HG03558 (cell line): ENCODE measurements around the gene TIE1.

Experiments used
- ATAC-seq: cut with Tn5 transposase; IDR thresholded peaks from one replicate; pipeline ENCODE4 v1.9.1; 2021; ENCODE audit warnings: moderate number of reproducible peaks; ENCODE audit not compliant: unreplicated experiment; ENCODE audit errors: extremely low read depth

Gene TIE1

DNA sequence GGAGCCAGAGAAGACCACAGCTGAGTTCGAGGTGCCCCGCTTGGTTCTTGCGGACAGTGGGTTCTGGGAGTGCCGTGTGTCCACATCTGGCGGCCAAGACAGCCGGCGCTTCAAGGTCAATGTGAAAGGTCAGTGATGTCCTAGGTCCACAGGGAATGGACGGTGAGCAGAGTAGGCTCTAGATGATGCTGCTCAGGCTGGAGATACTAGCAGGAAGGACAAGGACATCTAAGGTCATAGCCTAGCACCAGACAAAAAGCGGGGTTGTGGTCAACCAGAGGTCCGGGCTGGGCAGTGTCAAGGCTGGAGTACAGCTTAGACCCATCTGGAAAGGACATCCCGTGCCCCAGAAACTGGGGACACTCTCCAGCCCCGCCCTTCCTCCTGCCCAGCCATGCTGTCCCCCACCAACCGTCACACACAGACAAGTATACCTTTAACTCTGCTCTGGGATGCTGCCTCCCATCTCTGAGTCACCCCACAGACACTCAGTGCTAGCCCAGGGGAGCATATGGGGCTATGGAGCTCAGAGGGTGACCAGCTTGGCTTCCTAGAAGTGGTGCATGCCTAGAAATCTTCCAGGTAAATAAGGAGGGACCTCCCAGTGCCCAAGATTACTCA is 8.7 kb downstream of the TIE1 start:
- ATAC-seq: no peak

DNA sequence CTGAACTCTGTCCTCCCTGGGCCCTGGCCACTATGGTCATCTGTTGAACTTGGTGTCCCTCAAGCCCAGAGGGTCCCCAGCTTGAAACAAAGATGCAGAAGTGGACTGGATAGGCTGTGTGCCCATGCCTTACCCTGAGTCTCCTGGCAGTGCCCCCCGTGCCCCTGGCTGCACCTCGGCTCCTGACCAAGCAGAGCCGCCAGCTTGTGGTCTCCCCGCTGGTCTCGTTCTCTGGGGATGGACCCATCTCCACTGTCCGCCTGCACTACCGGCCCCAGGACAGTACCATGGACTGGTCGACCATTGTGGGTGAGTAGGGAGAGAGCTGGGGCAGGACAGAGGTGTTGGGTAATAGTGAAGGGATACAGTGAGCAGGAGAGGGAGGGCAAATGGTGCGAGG is 10.7 kb downstream of the TIE1 start:
- no peak for ATAC-seq

DNA sequence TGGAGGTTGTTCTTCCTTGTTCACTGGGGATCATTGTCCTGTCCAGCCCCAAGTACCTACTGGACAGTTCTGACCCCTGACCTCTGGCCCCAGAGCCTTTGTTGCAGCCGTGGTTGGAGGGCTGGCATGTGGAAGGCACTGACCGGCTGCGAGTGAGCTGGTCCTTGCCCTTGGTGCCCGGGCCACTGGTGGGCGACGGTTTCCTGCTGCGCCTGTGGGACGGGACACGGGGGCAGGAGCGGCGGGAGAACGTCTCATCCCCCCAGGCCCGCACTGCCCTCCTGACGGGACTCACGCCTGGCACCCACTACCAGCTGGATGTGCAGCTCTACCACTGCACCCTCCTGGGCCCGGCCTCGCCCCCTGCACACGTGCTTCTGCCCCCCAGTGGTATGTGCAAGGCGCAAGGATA is 11.4 kb downstream of the TIE1 start:
- no peak for ATAC-seq

DNA sequence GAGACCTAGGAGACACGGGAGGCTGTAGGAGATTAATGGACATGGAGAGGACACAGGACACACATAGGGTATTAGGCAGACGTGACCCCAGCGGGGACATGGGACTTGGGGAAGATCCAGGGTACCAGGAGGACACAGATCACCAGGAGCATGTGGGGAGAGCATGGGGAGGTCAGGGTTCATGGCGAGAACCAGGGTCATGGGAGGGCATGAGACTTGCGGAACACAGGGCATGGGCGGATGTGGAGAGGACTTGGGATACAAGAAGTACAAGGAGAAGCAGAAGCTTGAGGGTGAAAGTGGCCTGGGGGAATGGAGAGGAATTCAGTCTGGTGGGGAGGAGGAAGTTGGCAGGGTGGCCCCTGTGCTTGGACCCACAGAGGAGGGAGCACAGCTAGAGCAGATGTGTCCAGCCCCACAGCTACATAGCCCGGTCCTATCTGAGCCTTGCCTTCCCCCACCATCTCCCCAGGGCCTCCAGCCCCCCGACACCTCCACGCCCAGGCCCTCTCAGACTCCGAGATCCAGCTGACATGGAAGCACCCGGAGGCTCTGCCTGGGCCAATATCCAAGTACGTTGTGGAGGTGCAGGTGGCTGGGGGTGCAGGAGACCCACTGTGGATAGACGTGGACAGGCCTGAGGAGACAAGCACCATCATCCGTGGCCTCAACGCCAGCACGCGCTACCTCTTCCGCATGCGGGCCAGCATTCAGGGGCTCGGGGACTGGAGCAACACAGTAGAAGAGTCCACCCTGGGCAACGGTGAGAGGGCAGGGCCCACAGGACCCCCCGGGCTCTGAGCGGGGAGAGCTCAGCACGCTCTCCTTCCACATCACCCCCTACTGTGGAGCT is 12.1 kb downstream of the TIE1 start:
- ATAC-seq: no peak

DNA sequence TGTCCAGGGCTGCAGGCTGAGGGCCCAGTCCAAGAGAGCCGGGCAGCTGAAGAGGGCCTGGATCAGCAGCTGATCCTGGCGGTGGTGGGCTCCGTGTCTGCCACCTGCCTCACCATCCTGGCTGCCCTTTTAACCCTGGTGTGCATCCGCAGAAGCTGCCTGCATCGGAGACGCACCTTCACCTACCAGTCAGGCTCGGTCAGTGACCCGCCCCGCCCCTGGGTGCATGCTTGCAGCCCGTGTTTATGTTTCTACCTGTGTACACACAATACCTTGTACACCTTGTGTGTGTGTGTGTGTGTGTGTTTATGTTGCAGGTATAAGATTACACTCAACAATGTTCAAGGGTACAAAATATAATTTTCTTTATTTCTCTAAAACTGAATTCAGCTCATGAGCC is 13.0 kb downstream of the TIE1 start:
- no peak for ATAC-seq

DNA sequence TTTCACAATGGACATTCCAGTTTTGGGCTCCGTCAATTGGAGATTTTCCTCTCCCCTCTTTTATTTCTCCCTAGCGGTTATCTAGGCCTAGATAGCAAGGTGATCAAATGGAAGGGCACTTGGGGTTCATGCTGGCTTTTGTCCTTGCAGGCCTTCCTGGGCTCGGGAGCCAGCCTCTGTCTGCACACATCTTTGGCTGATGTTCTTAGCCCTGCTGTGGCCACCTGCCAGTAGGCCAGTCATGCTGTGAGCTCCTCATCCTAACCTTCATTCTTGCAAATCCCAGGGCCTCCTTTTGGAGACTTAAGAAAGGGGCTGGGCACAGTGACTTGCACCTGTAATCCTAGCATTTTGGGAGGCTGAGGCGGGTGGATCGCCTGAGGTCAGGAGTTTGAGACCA is 13.5 kb downstream of the TIE1 start:
- ATAC-seq: no peak

DNA sequence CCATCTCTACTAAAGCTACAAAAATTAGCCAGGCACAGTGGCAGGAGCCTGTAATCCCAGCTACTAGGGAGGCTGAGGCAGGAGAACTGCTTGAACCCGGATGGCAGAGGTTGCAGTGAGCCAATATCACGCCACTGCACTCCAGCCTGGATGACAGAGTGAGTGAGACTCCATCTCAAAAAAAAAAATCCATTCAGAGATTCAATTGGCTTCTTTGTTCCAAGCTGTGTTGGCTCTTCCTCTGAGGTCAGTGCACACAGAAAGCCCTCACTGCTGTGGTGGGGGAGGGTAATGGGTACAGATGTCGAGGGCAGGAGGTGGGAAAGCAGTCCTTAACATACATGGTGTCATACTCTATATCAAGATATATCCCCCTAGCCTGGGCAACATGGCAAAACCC is 14.7 kb downstream of the TIE1 start:
- no peak for ATAC-seq

DNA sequence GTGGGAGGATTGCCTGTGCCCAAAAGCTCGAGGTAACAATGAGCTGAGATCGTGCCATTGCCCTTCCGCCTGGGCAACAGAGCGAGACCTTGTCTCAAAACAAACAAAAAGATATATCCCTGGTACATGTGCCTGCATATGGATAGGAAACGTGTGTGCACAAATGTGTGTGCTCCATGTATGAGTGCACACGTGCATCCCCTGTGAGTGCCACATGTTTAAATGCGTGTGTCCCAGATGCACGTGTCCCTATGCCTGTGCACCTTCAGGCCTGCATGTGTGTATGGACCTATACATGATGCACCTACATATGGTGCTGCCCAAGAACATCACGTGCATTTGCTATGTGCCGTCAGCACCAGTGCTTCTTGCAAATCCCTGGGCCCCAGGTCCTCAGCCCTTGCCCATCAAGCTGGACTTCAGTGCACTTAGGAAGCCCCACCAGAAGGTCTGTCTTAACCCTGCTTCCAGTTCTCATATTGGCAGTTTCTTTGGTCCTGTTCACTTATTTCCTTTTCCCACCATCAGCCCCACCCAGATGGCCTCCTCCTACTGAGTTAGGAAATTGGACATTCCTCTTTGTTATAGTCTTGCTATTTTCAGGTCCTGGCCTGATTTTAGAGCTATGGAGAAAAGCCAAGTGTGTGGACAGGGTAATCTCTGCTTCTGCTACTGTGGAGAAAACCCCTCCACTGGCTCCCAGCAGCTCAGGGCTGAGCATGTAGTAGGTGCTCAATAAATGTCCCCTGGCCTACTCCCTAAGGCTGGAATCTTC is 15.4 kb downstream of the TIE1 start:
- no peak for ATAC-seq

DNA sequence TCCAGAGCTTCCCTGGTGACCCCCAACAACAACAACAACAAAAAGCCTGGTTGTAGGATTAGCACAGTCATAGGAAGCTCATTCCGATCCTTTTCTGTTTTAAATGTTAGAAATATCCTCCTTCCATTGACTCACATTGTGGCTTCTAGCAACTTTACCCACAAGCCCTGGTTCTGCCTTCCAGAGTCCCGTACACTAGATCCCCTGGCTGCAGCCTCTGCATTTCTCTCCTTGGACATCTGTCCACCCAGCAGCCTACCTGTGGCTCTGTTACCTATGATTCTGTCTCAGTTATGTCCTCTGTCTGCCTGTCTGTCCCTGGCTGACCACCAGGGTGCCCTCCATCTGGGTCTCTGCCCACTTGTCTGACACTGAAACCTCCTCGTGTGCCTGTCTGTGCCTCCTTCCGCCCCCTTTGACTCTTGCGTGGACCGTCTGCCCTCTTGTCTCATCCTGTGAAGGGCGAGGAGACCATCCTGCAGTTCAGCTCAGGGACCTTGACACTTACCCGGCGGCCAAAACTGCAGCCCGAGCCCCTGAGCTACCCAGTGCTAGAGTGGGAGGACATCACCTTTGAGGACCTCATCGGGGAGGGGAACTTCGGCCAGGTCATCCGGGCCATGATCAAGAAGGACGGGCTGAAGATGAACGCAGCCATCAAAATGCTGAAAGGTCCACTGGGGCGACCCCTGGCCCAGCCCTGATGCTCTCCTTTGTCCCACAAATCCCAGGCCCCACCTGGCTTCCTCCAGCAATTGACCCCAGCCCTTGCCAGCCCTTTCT is 16.1 kb downstream of the TIE1 start:
- no peak for ATAC-seq

DNA sequence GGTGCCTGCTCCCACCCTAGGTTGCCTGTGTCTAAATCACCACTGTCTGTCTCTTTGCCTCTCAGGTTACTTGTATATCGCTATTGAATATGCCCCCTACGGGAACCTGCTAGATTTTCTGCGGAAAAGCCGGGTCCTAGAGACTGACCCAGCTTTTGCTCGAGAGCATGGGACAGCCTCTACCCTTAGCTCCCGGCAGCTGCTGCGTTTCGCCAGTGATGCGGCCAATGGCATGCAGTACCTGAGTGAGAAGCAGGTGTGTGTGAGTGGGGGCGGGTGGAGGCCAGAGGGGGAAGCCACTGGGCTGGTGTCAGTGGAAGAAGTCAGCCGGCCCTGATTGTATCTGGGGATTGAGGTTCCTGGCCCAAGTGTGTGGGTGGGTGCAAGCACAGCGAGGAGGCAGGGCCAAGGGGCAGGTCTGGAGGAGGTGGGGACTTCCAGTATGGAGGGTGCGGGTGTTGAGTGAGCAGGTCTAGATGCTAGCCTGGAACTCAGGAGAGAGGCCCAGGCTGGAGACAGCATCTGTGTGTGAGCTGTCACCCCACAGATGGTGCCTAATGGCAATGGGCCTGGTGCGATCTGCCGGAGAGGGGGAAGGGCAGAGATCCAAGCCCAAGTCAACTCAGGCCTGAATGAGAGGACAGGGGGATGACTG is 17.2 kb downstream of the TIE1 start:
- no peak for ATAC-seq

DNA sequence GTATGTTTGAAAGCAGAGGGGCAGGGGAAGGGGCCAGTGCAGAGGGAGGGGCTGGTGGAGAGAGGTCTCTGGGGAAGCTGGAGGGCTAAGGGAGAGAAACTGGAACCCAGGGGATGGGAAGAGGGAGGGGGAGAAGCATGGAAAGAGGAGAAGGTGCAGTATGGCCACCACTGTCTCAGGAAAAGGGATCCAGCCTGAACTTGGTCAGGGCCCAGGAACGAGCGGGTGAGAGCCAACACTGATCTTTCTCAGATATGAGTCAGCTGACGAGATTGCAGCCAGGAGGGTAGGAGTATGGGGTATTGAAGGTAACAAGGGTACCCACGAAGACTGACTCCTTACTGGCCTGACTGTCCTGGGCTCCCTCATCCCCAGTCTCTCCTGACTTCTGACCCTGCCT is 18.0 kb downstream of the TIE1 start:
- no peak for ATAC-seq

DNA sequence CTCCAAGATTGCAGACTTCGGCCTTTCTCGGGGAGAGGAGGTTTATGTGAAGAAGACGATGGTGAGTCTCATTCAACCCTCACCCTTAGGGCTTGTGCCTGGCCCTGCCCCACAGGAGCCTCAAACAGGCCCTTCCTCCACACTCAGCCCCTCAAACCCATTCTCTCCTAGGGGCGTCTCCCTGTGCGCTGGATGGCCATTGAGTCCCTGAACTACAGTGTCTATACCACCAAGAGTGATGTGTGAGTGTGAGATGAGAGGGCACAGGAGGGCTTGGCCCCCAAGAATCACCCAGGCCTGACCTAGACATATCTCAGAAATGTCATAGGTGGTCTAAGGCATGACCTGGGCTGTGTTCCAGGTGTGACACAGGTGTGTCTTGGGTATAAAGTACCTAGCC is 18.5 kb downstream of the TIE1 start:
- ATAC-seq: no peak

DNA sequence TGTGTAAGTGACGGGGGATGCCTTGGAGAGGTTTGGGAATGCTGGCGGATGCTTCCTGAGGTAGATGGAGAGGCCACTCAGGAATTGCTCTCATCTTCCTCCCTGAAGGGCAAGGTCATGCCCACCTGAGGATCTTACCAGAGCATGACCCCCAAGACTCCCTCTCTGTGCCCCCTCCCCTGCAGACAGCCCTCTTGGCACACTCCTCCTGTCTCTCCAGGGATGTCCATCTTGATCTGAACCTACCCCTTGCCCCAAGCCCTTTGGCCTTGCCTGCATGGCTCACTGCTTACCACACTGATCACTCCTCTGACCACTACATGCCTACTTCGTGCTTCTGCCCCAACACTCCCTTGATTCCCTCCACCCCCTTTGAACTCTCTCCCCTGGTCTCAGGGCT is 19.0 kb downstream of the TIE1 start:
- no peak for ATAC-seq

DNA sequence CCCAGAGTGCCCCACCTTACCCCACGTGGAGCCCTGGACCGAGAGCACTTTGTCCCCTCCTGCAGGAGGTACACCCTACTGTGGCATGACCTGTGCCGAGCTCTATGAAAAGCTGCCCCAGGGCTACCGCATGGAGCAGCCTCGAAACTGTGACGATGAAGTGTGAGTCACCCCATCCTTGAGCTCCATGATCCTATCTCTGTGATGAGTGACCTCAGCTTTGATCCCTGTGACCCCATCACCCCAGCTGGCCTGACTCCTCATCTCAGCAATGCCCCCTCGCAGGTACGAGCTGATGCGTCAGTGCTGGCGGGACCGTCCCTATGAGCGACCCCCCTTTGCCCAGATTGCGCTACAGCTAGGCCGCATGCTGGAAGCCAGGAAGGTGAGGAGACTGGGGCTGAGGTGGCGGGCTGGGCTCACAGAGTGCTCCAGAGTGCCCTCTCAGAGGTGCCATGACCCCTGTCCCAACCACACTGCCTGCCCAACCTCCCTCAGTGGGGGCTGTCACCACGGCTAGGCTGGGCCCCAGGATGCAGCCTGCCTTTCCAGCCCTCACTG is 20.6 kb downstream of the TIE1 start:
- ATAC-seq: no peak

DNA sequence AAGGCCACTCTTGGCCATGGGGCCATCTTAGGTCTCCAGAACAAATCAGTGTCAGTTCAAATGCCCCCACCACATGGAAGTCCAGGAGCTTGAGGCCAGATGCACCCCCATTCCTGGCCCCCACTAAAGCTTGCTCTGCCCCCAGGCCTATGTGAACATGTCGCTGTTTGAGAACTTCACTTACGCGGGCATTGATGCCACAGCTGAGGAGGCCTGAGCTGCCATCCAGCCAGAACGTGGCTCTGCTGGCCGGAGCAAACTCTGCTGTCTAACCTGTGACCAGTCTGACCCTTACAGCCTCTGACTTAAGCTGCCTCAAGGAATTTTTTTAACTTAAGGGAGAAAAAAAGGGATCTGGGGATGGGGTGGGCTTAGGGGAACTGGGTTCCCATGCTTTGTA is 21.7 kb downstream of the TIE1 start:
- no peak for ATAC-seq

DNA sequence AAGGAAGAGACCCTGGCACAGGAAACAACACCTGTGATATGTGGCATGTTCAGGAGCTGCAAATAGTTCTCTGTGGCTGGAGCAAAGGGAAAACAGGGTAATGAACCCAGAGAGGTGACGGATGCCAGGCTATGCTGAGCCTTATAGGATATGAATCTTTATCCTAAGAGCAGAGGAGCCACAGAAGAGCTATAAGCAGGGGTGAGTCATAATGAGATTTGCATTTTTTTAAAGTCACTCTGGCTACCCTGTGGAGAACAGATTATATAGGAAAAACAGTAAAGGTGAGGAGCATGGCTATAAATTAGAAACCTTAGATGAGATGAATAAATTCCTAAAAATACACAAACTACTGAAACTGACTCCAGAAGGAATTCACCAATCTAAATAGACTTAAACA is 24.0 kb downstream of the TIE1 start:
- no peak for ATAC-seq

DNA sequence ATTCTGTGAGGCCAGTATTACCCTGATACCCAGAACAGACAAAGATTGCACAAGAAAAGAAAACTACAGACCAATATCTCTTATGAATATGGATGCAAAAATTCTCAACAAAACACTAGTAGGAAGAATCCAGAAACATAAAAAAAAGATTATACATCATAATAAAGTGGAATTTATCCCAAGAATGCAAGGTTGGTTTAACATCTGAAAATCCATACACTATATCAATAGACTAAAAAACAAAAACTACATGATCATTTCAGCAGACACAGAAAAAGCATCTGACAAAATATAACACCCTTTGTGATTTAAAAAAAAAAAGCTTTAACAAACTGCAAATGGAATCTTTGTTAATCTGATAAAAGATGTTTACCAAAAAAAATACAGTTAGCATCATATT is 24.6 kb downstream of the TIE1 start:
- ATAC-seq: no peak

DNA sequence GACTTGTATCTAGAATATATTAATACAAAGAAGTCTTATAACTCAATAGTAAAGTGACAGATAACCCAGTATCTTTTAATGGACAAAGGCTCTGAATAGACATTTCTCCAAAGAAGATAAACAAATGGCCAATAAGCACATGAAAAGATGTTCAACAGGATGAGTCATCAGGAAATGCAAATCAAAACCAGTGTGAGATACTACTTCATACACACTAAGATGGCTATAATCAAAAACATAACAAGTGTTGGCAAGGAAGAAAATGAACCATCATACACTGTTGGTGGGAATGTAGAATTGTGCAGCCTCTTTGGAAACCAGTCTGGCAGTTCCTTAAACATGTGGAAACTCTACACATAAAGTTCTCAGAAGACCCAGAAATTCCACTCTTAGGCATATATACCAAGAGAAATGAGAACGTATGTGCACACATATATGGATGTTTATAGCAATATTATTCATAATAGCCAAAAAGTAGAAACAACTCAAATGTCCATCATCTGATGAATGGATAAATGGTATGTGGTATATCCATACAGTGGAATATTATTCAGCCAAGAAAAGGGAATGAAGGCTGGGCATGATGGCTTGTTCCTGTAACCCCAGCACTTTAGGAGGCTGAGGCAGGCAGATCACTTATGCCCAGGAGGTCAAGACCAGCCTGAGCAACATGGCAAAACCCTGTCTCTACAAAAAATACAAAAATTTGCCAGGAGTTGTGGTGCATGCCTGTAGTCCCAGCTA is 26.9 kb downstream of the TIE1 start:
- no peak for ATAC-seq
